ENCODE data around the gene ELOVL6.

ELOVL6 gene

GRCh38 chr4:110025056-110025455 lies 173.4 kb downstream of the ELOVL6 start:
- no peak for DNase-seq (ENCODE audit: low spot score)

GRCh38 chr4:110022457-110022856 lies 176.0 kb downstream of the ELOVL6 start:
- no peak for DNase-seq (ENCODE audit: low spot score)

- no peak for DNase-seq (ENCODE audit: low spot score)
Measured at GRCh38 chr4:110020646-110021443, 177.6 kb downstream of the ELOVL6 start.

GRCh38 chr4:110020139-110020538 lies 178.3 kb downstream of the ELOVL6 start:
- no peak for DNase-seq (ENCODE audit: low spot score)

GRCh38 chr4:110019153-110019552 lies 179.3 kb downstream of the ELOVL6 start:
- no peak for DNase-seq (ENCODE audit: low spot score)

GRCh38 chr4:110014233-110014632 lies 184.2 kb downstream of the ELOVL6 start:
- DNase-seq (ENCODE audit: low spot score): no peak

GRCh38 chr4:110012917-110013316 lies 185.5 kb downstream of the ELOVL6 start:
- DNase-seq (ENCODE audit: low spot score): no peak

- DNase-seq (ENCODE audit: low spot score): no peak
Measured at GRCh38 chr4:110010797-110011196, 187.6 kb downstream of the ELOVL6 start.

GRCh38 chr4:110009550-110009949 lies 188.9 kb downstream of the ELOVL6 start:
- DNase-seq (ENCODE audit: low spot score): no peak

- no peak for DNase-seq (ENCODE audit: low spot score)
Measured at GRCh38 chr4:110008540-110008939, 189.9 kb downstream of the ELOVL6 start.

GRCh38 chr4:110007217-110007616 lies 191.2 kb downstream of the ELOVL6 start:
- no peak for DNase-seq (ENCODE audit: low spot score)

- peak; percentile 75 for DNase-seq (ENCODE audit: low spot score)
Measured at GRCh38 chr4:110005461-110006056, 192.9 kb downstream of the ELOVL6 start.

- DNase-seq (ENCODE audit: low spot score): no peak
Measured at GRCh38 chr4:110004556-110004955, 193.9 kb downstream of the ELOVL6 start.

- no peak for DNase-seq (ENCODE audit: low spot score)
Measured at GRCh38 chr4:110003401-110004187, 194.8 kb downstream of the ELOVL6 start.

- DNase-seq (ENCODE audit: low spot score): no peak
Measured at GRCh38 chr4:110002326-110002725, 196.1 kb downstream of the ELOVL6 start.

GRCh38 chr4:109999585-109999912 lies 198.9 kb downstream of the ELOVL6 start:
- no peak for DNase-seq (ENCODE audit: low spot score)

- peak; percentile 70 for DNase-seq (ENCODE audit: low spot score)
Measured at GRCh38 chr4:109998867-109999584, 199.4 kb downstream of the ELOVL6 start.

GRCh38 chr4:109996526-109996925 lies 201.9 kb downstream of the ELOVL6 start:
- no peak for DNase-seq (ENCODE audit: low spot score)

Measured in hematopoietic multipotent progenitor cell treated with erythropoietin and hydrocortisone succinate and interleukin-3 and kit ligand, for 15 days (in vitro differentiated cells).